ENCODE results near the gene IKZF5.

IKZF5 gene

DNA sequence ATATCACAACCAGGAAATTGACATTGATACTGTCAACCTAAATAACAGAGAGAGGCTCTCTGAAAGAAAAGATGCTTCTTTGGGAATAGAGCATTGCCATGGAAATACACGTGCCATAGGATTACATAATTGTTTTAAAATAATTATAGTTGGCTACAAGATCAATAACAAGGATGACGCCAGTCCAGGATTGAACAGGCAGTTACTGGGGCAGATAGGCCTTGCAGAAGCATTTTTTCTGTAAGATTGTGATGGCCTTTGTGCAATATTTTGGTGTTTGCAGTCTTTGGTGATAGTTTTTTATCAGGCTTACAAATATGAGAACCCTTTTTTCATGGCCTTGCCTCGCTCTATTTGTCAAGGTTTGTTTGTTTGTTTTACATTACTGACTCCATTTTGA is 10.7 kb upstream of the IKZF5 start:
- TF ChIP-seq CREB1 (IDR thresholded peaks at IDR 0.05; ENCODE audit: low read depth) (no peak), RAD21 (IDR thresholded peaks at IDR 0.05; ENCODE audit: low read depth) (no peak), YY1 (IDR thresholded peaks at IDR 0.05; ENCODE audit: low read depth) (no peak), TCF12 (IDR thresholded peaks at IDR 0.05; ENCODE audit: low read depth) (no peak), REST (IDR thresholded peaks at IDR 0.05; ENCODE audit: low read depth) (no peak), ZBTB7A (IDR thresholded peaks at IDR 0.05; ENCODE audit: low read depth) (no peak), CEBPB (IDR thresholded peaks at IDR 0.05) (no peak), EP300 (IDR thresholded peaks at IDR 0.05; ENCODE audit: borderline replicate concordance) (no peak), FOXM1 (IDR thresholded peaks at IDR 0.05; ENCODE audit: borderline replicate concordance, low read depth) (no peak), NFIC (IDR thresholded peaks at IDR 0.05) (no peak), TEAD4 (IDR thresholded peaks at IDR 0.05) (no peak), TAF1 (IDR thresholded peaks at IDR 0.05; ENCODE audit: low read depth) (no peak), EGR1 (IDR thresholded peaks at IDR 0.05) (no peak)
- TF ChIP-seq, protein P1, sequence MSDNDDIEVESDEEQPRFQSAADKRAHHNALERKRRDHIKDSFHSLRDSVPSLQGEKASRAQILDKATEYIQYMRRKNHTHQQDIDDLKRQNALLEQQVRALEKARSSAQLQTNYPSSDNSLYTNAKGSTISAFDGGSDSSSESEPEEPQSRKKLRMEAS (IDR thresholded peaks at IDR 0.05), result no peak
- TF ChIP-seq, protein P2, sequence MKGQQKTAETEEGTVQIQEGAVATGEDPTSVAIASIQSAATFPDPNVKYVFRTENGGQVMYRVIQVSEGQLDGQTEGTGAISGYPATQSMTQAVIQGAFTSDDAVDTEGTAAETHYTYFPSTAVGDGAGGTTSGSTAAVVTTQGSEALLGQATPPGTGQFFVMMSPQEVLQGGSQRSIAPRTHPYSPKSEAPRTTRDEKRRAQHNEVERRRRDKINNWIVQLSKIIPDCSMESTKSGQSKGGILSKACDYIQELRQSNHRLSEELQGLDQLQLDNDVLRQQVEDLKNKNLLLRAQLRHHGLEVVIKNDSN (IDR thresholded peaks at IDR 0.05), result no peak

GRCh38 chr10:123018531-123018930 is 9.9 kb upstream of the IKZF5 start:
- no peak for TF ChIP-seq RAD21 (IDR thresholded peaks at IDR 0.05; ENCODE audit: low read depth)
- no peak for TF ChIP-seq EP300 (IDR thresholded peaks at IDR 0.05; ENCODE audit: borderline replicate concordance)
- TF ChIP-seq ZBTB7A (IDR thresholded peaks at IDR 0.05; ENCODE audit: low read depth), result no peak
- no peak for TF ChIP-seq EGR1 (IDR thresholded peaks at IDR 0.05)
- TF ChIP-seq TEAD4 (IDR thresholded peaks at IDR 0.05), result no peak

DNA sequence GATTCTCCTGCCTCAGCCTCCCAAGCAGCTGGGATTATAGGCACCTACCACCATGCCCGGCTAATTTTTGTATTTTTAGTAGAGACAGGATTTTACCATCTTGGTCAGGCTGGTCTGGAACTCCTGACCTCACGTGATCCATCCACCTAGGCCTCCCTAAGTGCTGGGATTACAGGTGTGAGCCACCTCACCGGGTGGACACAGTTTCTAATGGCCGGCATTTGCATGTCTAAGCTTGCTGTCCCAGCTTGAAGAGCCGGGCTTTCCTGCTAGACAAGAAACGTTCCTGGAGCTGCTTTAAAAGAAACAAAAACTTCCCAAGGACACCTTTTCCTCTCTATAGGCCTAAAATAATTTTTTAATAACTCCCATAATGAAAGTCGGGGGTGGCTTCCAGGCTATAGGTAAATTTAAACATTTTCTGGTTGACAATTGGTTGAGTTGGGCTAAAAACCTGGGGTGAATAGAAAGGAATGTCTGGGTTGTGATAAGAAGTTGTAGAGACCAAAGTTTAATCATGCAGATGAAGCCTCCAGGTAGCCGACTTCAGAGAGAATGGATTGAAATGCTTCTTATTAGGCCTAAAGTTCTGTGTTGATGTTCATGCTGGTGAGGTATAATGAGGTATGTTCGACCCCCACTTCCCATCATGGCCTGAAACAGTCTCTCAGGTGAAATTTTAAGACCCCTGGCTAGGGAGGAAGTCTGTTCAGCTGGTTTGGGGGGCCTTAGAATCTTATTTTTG is 9.0 kb upstream of the IKZF5 start:
- TF ChIP-seq FOXM1 (IDR thresholded peaks at IDR 0.05; ENCODE audit: borderline replicate concordance, low read depth), result no peak
- no peak for TF ChIP-seq EP300 (IDR thresholded peaks at IDR 0.05; ENCODE audit: borderline replicate concordance)
- no peak for TF ChIP-seq TCF12 (IDR thresholded peaks at IDR 0.05; ENCODE audit: low read depth)
- TF ChIP-seq TEAD4 (IDR thresholded peaks at IDR 0.05), result no peak

GRCh38 chr10:123016228-123016627 is 7.6 kb upstream of the IKZF5 start:
- TF ChIP-seq TCF12 (IDR thresholded peaks at IDR 0.05; ENCODE audit: low read depth) (no peak), TEAD4 (IDR thresholded peaks at IDR 0.05) (no peak), CREB1 (IDR thresholded peaks at IDR 0.05; ENCODE audit: low read depth) (no peak), FOXM1 (IDR thresholded peaks at IDR 0.05; ENCODE audit: borderline replicate concordance, low read depth) (no peak), NFIC (IDR thresholded peaks at IDR 0.05) (no peak), TAF1 (IDR thresholded peaks at IDR 0.05; ENCODE audit: low read depth) (no peak), REST (IDR thresholded peaks at IDR 0.05; ENCODE audit: low read depth) (no peak), RAD21 (IDR thresholded peaks at IDR 0.05; ENCODE audit: low read depth) (no peak), CEBPB (IDR thresholded peaks at IDR 0.05) (no peak), YY1 (IDR thresholded peaks at IDR 0.05; ENCODE audit: low read depth) (no peak), EP300 (IDR thresholded peaks at IDR 0.05; ENCODE audit: borderline replicate concordance) (no peak), EGR1 (IDR thresholded peaks at IDR 0.05) (no peak), ZBTB7A (IDR thresholded peaks at IDR 0.05; ENCODE audit: low read depth) (no peak)
- TF ChIP-seq, protein P2 (IDR thresholded peaks at IDR 0.05), result no peak
- TF ChIP-seq, protein P1 (IDR thresholded peaks at IDR 0.05), result no peak

DNA sequence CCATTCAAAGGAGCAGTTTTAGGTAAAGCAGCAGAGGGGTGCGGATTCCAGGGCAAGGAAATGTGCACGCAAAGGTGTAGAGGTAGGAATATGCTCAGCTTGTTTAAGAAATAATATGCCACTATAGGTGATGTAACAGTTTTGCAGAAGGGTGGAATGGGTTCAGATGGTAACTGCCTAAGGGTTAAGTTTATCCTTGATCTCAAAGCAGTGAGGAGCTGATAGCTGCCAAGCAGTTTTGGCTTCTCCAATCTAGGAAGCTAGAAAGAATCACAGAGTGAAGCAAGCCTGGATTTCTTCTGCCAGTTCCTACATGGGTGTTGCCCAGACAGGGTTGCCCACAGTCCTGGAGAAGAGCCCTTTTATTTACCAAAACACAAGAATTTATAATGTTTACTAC is 6.2 kb upstream of the IKZF5 start:
- TF ChIP-seq TCF12 (IDR thresholded peaks at IDR 0.05; ENCODE audit: low read depth), result no peak
- TF ChIP-seq NFIC (IDR thresholded peaks at IDR 0.05), result no peak
- no peak for TF ChIP-seq FOXM1 (IDR thresholded peaks at IDR 0.05; ENCODE audit: borderline replicate concordance, low read depth)
- TF ChIP-seq EP300 (IDR thresholded peaks at IDR 0.05; ENCODE audit: borderline replicate concordance), result no peak
- no peak for TF ChIP-seq TEAD4 (IDR thresholded peaks at IDR 0.05)
- TF ChIP-seq, protein P1 (IDR thresholded peaks at IDR 0.05), result no peak
- TF ChIP-seq REST (IDR thresholded peaks at IDR 0.05; ENCODE audit: low read depth), result no peak
- no peak for TF ChIP-seq CREB1 (IDR thresholded peaks at IDR 0.05; ENCODE audit: low read depth)
- no peak for TF ChIP-seq ZBTB7A (IDR thresholded peaks at IDR 0.05; ENCODE audit: low read depth)
- no peak for TF ChIP-seq RAD21 (IDR thresholded peaks at IDR 0.05; ENCODE audit: low read depth)
- TF ChIP-seq YY1 (IDR thresholded peaks at IDR 0.05; ENCODE audit: low read depth), result no peak
- no peak for TF ChIP-seq CEBPB (IDR thresholded peaks at IDR 0.05)
- TF ChIP-seq, protein P2 (IDR thresholded peaks at IDR 0.05), result no peak
